Measurements from ENCODE around the gene TYROBP.

Gene TYROBP

GRCh38 chr19:35904311-35905068, 3.6 kb downstream of the TYROBP start:
- H3K36me3 ChIP-seq (ENCODE audit: control insufficient read depth, insufficient read depth, low read length), result no peaks in the 10 kb centered on the region

GRCh38 chr19:35903550-35904179, 4.4 kb downstream of the TYROBP start:
- Histone ChIP-seq H3K9ac (ENCODE audit: low read length) (peak overlapping the region; percentile 8), H3K4me3 (ENCODE audit: low read length) (no peak overlapping the region), H3K27me3 (ENCODE audit: control insufficient read depth, insufficient read depth, low read length) (no peaks in the 10 kb centered on the region), H3K9me3 (ENCODE audit: control insufficient read depth, low read length) (no peaks in the 10 kb centered on the region), H3K36me3 (ENCODE audit: control insufficient read depth, insufficient read depth, low read length) (no peaks in the 10 kb centered on the region), H3K4me1 (ENCODE audit: control insufficient read depth, insufficient read depth, low read length) (peaks cover 6% of the 10 kb centered on the region)

More at GRCh38 chr19:35904311-35905068, 3.6 kb downstream of the TYROBP start:
- Histone ChIP-seq H3K4me3 (ENCODE audit: low read length) (no peak overlapping the region), H3K9me3 (ENCODE audit: control insufficient read depth, low read length) (no peaks in the 10 kb centered on the region), H3K4me1 (ENCODE audit: control insufficient read depth, insufficient read depth, low read length) (peaks cover 6% of the 10 kb centered on the region), H3K27me3 (ENCODE audit: control insufficient read depth, insufficient read depth, low read length) (no peaks in the 10 kb centered on the region), H3K9ac (ENCODE audit: low read length) (no peak overlapping the region)

GRCh38 chr19:35902870-35903475, 5.1 kb downstream of the TYROBP start:
- H3K9ac ChIP-seq (ENCODE audit: low read length), result peak overlapping the region; percentile 8
- H3K4me1 ChIP-seq (ENCODE audit: control insufficient read depth, insufficient read depth, low read length), result peaks cover 13% of the 10 kb centered on the region
- no peaks in the 10 kb centered on the region for H3K9me3 ChIP-seq (ENCODE audit: control insufficient read depth, low read length)
- no peaks in the 10 kb centered on the region for H3K36me3 ChIP-seq (ENCODE audit: control insufficient read depth, insufficient read depth, low read length)
- H3K4me3 ChIP-seq (ENCODE audit: low read length), result no peak overlapping the region
- no peaks in the 10 kb centered on the region for H3K27me3 ChIP-seq (ENCODE audit: control insufficient read depth, insufficient read depth, low read length)

GRCh38 chr19:35901854-35902661, 6.0 kb downstream of the TYROBP start, which contains the start of gene HCST:
HCST (plus strand) TSS chr19:35902529; CDS start chr19:35902594, 65 bp downstream.
- H3K9me3 ChIP-seq (ENCODE audit: control insufficient read depth, low read length), result no peaks in the 10 kb centered on the region
- H3K27me3 ChIP-seq (ENCODE audit: control insufficient read depth, insufficient read depth, low read length), result no peaks in the 10 kb centered on the region
- peaks cover 17% of the 10 kb centered on the region for H3K4me1 ChIP-seq (ENCODE audit: control insufficient read depth, insufficient read depth, low read length)
- peak within 1 kb of the TSS; percentile 8 for H3K9ac ChIP-seq (ENCODE audit: low read length)
- H3K4me3 ChIP-seq (ENCODE audit: low read length), result no peak within 1 kb of the TSS
- no peaks in the 10 kb centered on the region for H3K36me3 ChIP-seq (ENCODE audit: control insufficient read depth, insufficient read depth, low read length)

GRCh38 chr19:35901055-35901644, 6.9 kb downstream of the TYROBP start:
- Histone ChIP-seq H3K27me3 (ENCODE audit: control insufficient read depth, insufficient read depth, low read length) (no peaks in the 10 kb centered on the region), H3K4me1 (ENCODE audit: control insufficient read depth, insufficient read depth, low read length) (peaks cover 17% of the 10 kb centered on the region), H3K9ac (ENCODE audit: low read length) (no peak overlapping the region), H3K36me3 (ENCODE audit: control insufficient read depth, insufficient read depth, low read length) (no peaks in the 10 kb centered on the region), H3K4me3 (ENCODE audit: low read length) (no peak overlapping the region), H3K9me3 (ENCODE audit: control insufficient read depth, low read length) (no peaks in the 10 kb centered on the region)

GRCh38 chr19:35899547-35900214, 8.4 kb downstream of the TYROBP start:
- no peaks in the 10 kb centered on the region for H3K9me3 ChIP-seq (ENCODE audit: control insufficient read depth, low read length)
- H3K27me3 ChIP-seq (ENCODE audit: control insufficient read depth, insufficient read depth, low read length), result no peaks in the 10 kb centered on the region
- H3K4me1 ChIP-seq (ENCODE audit: control insufficient read depth, insufficient read depth, low read length), result peaks cover 17% of the 10 kb centered on the region
- H3K9ac ChIP-seq (ENCODE audit: low read length), result peak overlapping the region; percentile 84
- H3K36me3 ChIP-seq (ENCODE audit: control insufficient read depth, insufficient read depth, low read length), result no peaks in the 10 kb centered on the region
- H3K4me3 ChIP-seq (ENCODE audit: low read length), result peak overlapping the region; percentile 87

- H3K9me3 ChIP-seq (ENCODE audit: control insufficient read depth, low read length), result no peaks in the 10 kb centered on the region
- peak overlapping the region; percentile 38 for H3K4me3 ChIP-seq (ENCODE audit: low read length)
- no peaks in the 10 kb centered on the region for H3K27me3 ChIP-seq (ENCODE audit: control insufficient read depth, insufficient read depth, low read length)
- H3K36me3 ChIP-seq (ENCODE audit: control insufficient read depth, insufficient read depth, low read length), result no peaks in the 10 kb centered on the region
- H3K4me1 ChIP-seq (ENCODE audit: control insufficient read depth, insufficient read depth, low read length), result peaks cover 14% of the 10 kb centered on the region
- peak overlapping the region; percentile 83 for H3K9ac ChIP-seq (ENCODE audit: low read length)
Measured at GRCh38 chr19:35898499-35898809, 9.6 kb downstream of the TYROBP start.

- Histone ChIP-seq H3K27me3 (ENCODE audit: control insufficient read depth, insufficient read depth, low read length) (no peaks in the 10 kb centered on the region), H3K4me3 (ENCODE audit: low read length) (peak overlapping the region; percentile 38), H3K4me1 (ENCODE audit: control insufficient read depth, insufficient read depth, low read length) (peaks cover 11% of the 10 kb centered on the region), H3K9me3 (ENCODE audit: control insufficient read depth, low read length) (no peaks in the 10 kb centered on the region), H3K36me3 (ENCODE audit: control insufficient read depth, insufficient read depth, low read length) (no peaks in the 10 kb centered on the region), H3K9ac (ENCODE audit: low read length) (peak overlapping the region; percentile 83)
Measured at GRCh38 chr19:35897706-35898451, 10.2 kb downstream of the TYROBP start.

- H3K27me3 ChIP-seq (ENCODE audit: control insufficient read depth, insufficient read depth, low read length), result no peaks in the 10 kb centered on the region
- no peaks in the 10 kb centered on the region for H3K36me3 ChIP-seq (ENCODE audit: control insufficient read depth, insufficient read depth, low read length)
- no peaks in the 10 kb centered on the region for H3K9me3 ChIP-seq (ENCODE audit: control insufficient read depth, low read length)
- no peak overlapping the region for H3K9ac ChIP-seq (ENCODE audit: low read length)
- H3K4me1 ChIP-seq (ENCODE audit: control insufficient read depth, insufficient read depth, low read length), result peaks cover 11% of the 10 kb centered on the region
- no peak overlapping the region for H3K4me3 ChIP-seq (ENCODE audit: low read length)
Measured at GRCh38 chr19:35896643-35897040, 11.5 kb downstream of the TYROBP start.

- H3K27me3 ChIP-seq (ENCODE audit: control insufficient read depth, insufficient read depth, low read length), result no peaks in the 10 kb centered on the region
- no peak overlapping the region for H3K9ac ChIP-seq (ENCODE audit: low read length)
- H3K9me3 ChIP-seq (ENCODE audit: control insufficient read depth, low read length), result no peaks in the 10 kb centered on the region
- H3K4me3 ChIP-seq (ENCODE audit: low read length), result no peak overlapping the region
- no peaks in the 10 kb centered on the region for H3K36me3 ChIP-seq (ENCODE audit: control insufficient read depth, insufficient read depth, low read length)
- peaks cover 11% of the 10 kb centered on the region for H3K4me1 ChIP-seq (ENCODE audit: control insufficient read depth, insufficient read depth, low read length)
Measured at GRCh38 chr19:35895911-35896642, 12.0 kb downstream of the TYROBP start.
